Naive thymus-derived CD4-positive, alpha-beta T cell (primary cell): Measurements from ENCODE around the gene CCZ1. TPM values are rescaled to one million over a fixed set of nuclear protein-coding genes. Genes with fewer than 3 reads are reported as not detected.
A peak's percentile ranks its signal among the peaks of the same experiment; 100 is the strongest.
"Not testable (repeated sequence)": the region's sequence is repeated elsewhere in the genome, so short reads cannot be mapped to it uniquely, and the experiment has no call there.

ENCODE experiments used
- ATAC-seq: fragments of 150-1000 bp; cut with Tn5 transposase; 2 replicates; pipeline ENCODE4 v1.10.0; 2021; ENCODE audit warnings: mild to moderate bottlenecking, moderate library complexity
- CTCF ChIA-PET: fragments of 350-600 bp; sonication (Branson Sonifier 250); formaldehyde crosslinking; loops from one replicate; lab custom pipeline; 2021; ENCODE audit warnings: antibody characterized with exemption; lab: Charles Lee
- POLR2A ChIA-PET: fragments of 350-600 bp; sonication (Branson Sonifier 250); formaldehyde crosslinking; loops from one replicate; lab custom pipeline; 2021; ENCODE audit warnings: antibody characterized with exemption, inconsistent platforms; lab: Charles Lee
- DNase-seq, 9 donors: peaks; one replicate each; pipeline versions ENCODE4 v3.0.0 to v3.0.0-alpha.2; 2020 to 2022; ENCODE audit warnings: mixed read lengths in 1 of 9
- H3K27ac ChIP-seq: one replicate; pipeline ENCODE4 v1.7.0; 2013; ENCODE audit warnings: mild to moderate bottlenecking, low read depth, low read length, moderate library complexity
- H3K27me3 ChIP-seq, 2 donors: one replicate each; pipeline ENCODE4 v1.7.0; 2013; ENCODE audit warnings: low read length in 2 of 2, mild to moderate bottlenecking in 2 of 2, moderate library complexity in 2 of 2; ENCODE audit not compliant: control insufficient read depth in 2 of 2, insufficient read depth in 2 of 2
- H3K36me3 ChIP-seq, 3 experiments: 1 replicate in 2 of 3; 2 replicates in 1 of 3; pipeline ENCODE4 v1.7.0; 2013; ENCODE audit warnings: low read length in 3 of 3, mild to moderate bottlenecking in 3 of 3, moderate library complexity in 1 of 3; ENCODE audit not compliant: insufficient read depth in 3 of 3, control insufficient read depth in 2 of 3
- H3K4me1 ChIP-seq, 2 donors: one replicate each; pipeline ENCODE4 v1.7.0; 2013; ENCODE audit warnings: low read length in 2 of 2, mild to moderate bottlenecking in 2 of 2, moderate library complexity in 1 of 2; ENCODE audit not compliant: control insufficient read depth in 2 of 2, insufficient read depth in 2 of 2
- H3K4me3 ChIP-seq: 2 replicates; pipeline ENCODE4 v1.7.0; 2013; ENCODE audit warnings: mild to moderate bottlenecking, low read length
- H3K9me3 ChIP-seq, 3 experiments: 1 replicate in 2 of 3; 2 replicates in 1 of 3; pipeline ENCODE4 v1.7.0; 2013; ENCODE audit warnings: low read length in 3 of 3; ENCODE audit not compliant: control insufficient read depth in 2 of 3
- H3K27ac Mint-ChIP-seq, 9 donors: one replicate each; pipeline ENCODE4 v1.8.0; 2020 to 2022; ENCODE audit warnings: mixed read lengths in 9 of 9, mild to moderate bottlenecking in 8 of 9, moderate library complexity in 5 of 9, inconsistent platforms in 2 of 9
- H3K27me3 Mint-ChIP-seq, 5 donors: one replicate each; pipeline ENCODE4 v1.8.0; 2021 to 2022; ENCODE audit warnings: mixed read lengths in 5 of 5, mild to moderate bottlenecking in 1 of 5
- H3K36me3 Mint-ChIP-seq, 5 donors: one replicate each; pipeline ENCODE4 v1.8.0; 2020 to 2022; ENCODE audit warnings: mixed read lengths in 5 of 5, mild to moderate bottlenecking in 3 of 5, inconsistent platforms in 1 of 5
- H3K4me1 Mint-ChIP-seq, 7 donors: one replicate each; pipeline ENCODE4 v1.8.0; 2020 to 2022; ENCODE audit warnings: mixed read lengths in 7 of 7, mild to moderate bottlenecking in 3 of 7, inconsistent platforms in 1 of 7
- H3K4me3 Mint-ChIP-seq, 10 donors: one replicate each; pipeline ENCODE4 v1.8.0; 2020 to 2022; ENCODE audit warnings: mild to moderate bottlenecking in 10 of 10, mixed read lengths in 10 of 10, moderate library complexity in 6 of 10, inconsistent platforms in 2 of 10
- H3K9me3 Mint-ChIP-seq, 11 donors: one replicate each; pipeline ENCODE4 v1.8.0; 2020 to 2022; ENCODE audit warnings: mixed read lengths in 11 of 11, mild to moderate bottlenecking in 4 of 11, inconsistent platforms in 1 of 11, moderate library complexity in 1 of 11
- intact Hi-C, 2 donors: fragments of 100-400 bp; cut with micrococcal nuclease; formaldehyde crosslinking; loops; one replicate each; pipeline ENCODE4 v1.15.1; 2023
- polyA plus RNA-seq, 2 donors: library from polyadenylated mRNA; unstranded; fragments of 300-500 nt; fragmentation: Illumina TruSeq; gene quantifications; one replicate each; pipeline ENCODE4 v1.2.3, GENCODE V29; 2021
- total RNA-seq, 6 experiments: library from RNA in 5 of 6; stranded (reverse) in 5 of 6; gene quantifications; 1 replicate in 5 of 6; 2 replicates in 1 of 6; pipeline ENCODE4 v1.2.3 and lab custom pipeline; 2021 to 2026

The CCZ1 gene
- total and polyA plus RNA-seq, 7 experiments from 2014 or later, result 39.4 to 83.6 (median 68.1) TPM

- POLR2A ChIA-PET, H3K4me1 ChIP-seq, H3K9me3 ChIP-seq, H3K27ac ChIP-seq, H3K27ac Mint-ChIP-seq, CTCF ChIA-PET, DNase-seq, H3K27me3 ChIP-seq, ATAC-seq, H3K4me1 Mint-ChIP-seq, H3K9me3 Mint-ChIP-seq, intact Hi-C loops, H3K4me3 Mint-ChIP-seq, H3K27me3 Mint-ChIP-seq, H3K36me3 Mint-ChIP-seq, H3K36me3 ChIP-seq, H3K4me3 ChIP-seq: not testable (repeated sequence)
Observed at GRCh38 chr7:5926263-5926870, 27.8 kb downstream of the CCZ1 start.

- H3K4me1 Mint-ChIP-seq, H3K27ac ChIP-seq, H3K4me1 ChIP-seq, H3K4me3 Mint-ChIP-seq, H3K9me3 ChIP-seq, H3K27me3 Mint-ChIP-seq, H3K9me3 Mint-ChIP-seq, H3K4me3 ChIP-seq, ATAC-seq, H3K36me3 ChIP-seq, DNase-seq, CTCF ChIA-PET, intact Hi-C loops, H3K27me3 ChIP-seq, POLR2A ChIA-PET, H3K27ac Mint-ChIP-seq, H3K36me3 Mint-ChIP-seq: not testable (repeated sequence)
Observed at GRCh38 chr7:5930290-5930689, 31.8 kb downstream of the CCZ1 start.

- not testable (repeated sequence) for H3K27me3 Mint-ChIP-seq, H3K9me3 Mint-ChIP-seq
Observed at GRCh38 chr7:5931250-5931649, 32.7 kb downstream of the CCZ1 start.

GRCh38 chr7:5931905-5932644 is 33.5 kb downstream of the CCZ1 start:
- H3K4me1 Mint-ChIP-seq, H3K9me3 ChIP-seq, H3K4me3 Mint-ChIP-seq, H3K36me3 ChIP-seq, H3K27ac ChIP-seq, DNase-seq, H3K27ac Mint-ChIP-seq, H3K27me3 ChIP-seq, H3K36me3 Mint-ChIP-seq, H3K9me3 Mint-ChIP-seq, intact Hi-C loops, H3K27me3 Mint-ChIP-seq, ATAC-seq, H3K4me3 ChIP-seq, CTCF ChIA-PET, H3K4me1 ChIP-seq, POLR2A ChIA-PET: not testable (repeated sequence)

More at GRCh38 chr7:5931250-5931649, 32.7 kb downstream of the CCZ1 start:
- H3K4me1 ChIP-seq, ATAC-seq, H3K27ac Mint-ChIP-seq, H3K4me3 ChIP-seq, H3K4me1 Mint-ChIP-seq, H3K9me3 ChIP-seq, H3K27me3 ChIP-seq, H3K4me3 Mint-ChIP-seq, H3K27ac ChIP-seq, H3K36me3 Mint-ChIP-seq, POLR2A ChIA-PET, intact Hi-C loops, DNase-seq, CTCF ChIA-PET, H3K36me3 ChIP-seq: not testable (repeated sequence)

- DNase-seq, H3K36me3 ChIP-seq, H3K27ac ChIP-seq, H3K4me1 Mint-ChIP-seq, CTCF ChIA-PET, H3K9me3 ChIP-seq, POLR2A ChIA-PET, H3K4me3 ChIP-seq, H3K27ac Mint-ChIP-seq, H3K36me3 Mint-ChIP-seq, intact Hi-C loops, H3K4me1 ChIP-seq, H3K27me3 Mint-ChIP-seq, H3K9me3 Mint-ChIP-seq, H3K4me3 Mint-ChIP-seq, H3K27me3 ChIP-seq: not testable (repeated sequence)
- peak; percentile 38 for ATAC-seq
Observed at GRCh38 chr7:5934945-5935450, 36.5 kb downstream of the CCZ1 start.

GRCh38 chr7:5963205-5963604 is 64.7 kb downstream of the CCZ1 start:
- not testable (repeated sequence) for H3K27ac Mint-ChIP-seq

GRCh38 chr7:5963810-5964209 is 65.3 kb downstream of the CCZ1 start:
- CTCF ChIA-PET, H3K4me3 Mint-ChIP-seq, H3K27me3 Mint-ChIP-seq, H3K27ac Mint-ChIP-seq, H3K27me3 ChIP-seq, H3K4me3 ChIP-seq, H3K36me3 Mint-ChIP-seq, H3K27ac ChIP-seq, intact Hi-C loops, H3K4me1 Mint-ChIP-seq, H3K36me3 ChIP-seq, H3K9me3 Mint-ChIP-seq, ATAC-seq, DNase-seq, H3K9me3 ChIP-seq, POLR2A ChIA-PET, H3K4me1 ChIP-seq: not testable (repeated sequence)

More at GRCh38 chr7:5963205-5963604, 64.7 kb downstream of the CCZ1 start:
- CTCF ChIA-PET, H3K4me1 Mint-ChIP-seq, intact Hi-C loops, POLR2A ChIA-PET, H3K9me3 Mint-ChIP-seq, H3K4me3 Mint-ChIP-seq, H3K27me3 Mint-ChIP-seq, H3K4me3 ChIP-seq, H3K27ac ChIP-seq, H3K27me3 ChIP-seq, ATAC-seq, H3K9me3 ChIP-seq, DNase-seq, H3K36me3 Mint-ChIP-seq, H3K4me1 ChIP-seq, H3K36me3 ChIP-seq: not testable (repeated sequence)
